ENCODE results near the gene EPB41L2. TPM values are rescaled to one million over a fixed set of nuclear protein-coding genes. Genes with fewer than 3 reads are reported as not detected.
"Not testable (repeated sequence)": the region's sequence is repeated elsewhere in the genome, so short reads cannot be mapped to it uniquely, and the experiment has no call there.

EPB41L2 gene
- total RNA-seq, 2 donors from 2014 or later, result 43.5 to 47.2 TPM

DNA sequence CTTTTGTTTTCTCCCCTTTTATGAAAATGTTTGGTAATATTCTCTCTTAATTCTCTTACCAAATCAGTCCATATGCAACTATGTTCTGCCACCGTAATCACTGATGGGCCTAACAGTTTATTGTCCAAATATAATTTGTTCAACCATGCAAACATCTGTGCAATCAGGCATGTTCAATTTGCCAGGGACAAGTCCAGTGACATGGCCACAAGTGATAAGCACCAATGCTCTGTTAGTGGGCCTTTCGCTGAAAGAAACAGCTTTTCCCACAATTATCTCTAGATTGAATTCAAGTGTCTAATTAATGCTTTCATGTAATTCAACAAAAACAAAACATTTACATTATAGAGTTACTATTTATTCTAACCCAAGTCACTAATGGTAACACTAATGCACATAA lies 53.3 kb downstream of the EPB41L2 start:
- WGBS, 2 donors, result 84 to 86% methylated on average over 2 of the region's 2 CpGs
- Histone ChIP-seq H3K4me1 (peaks cover 10% of the 10 kb centered on the region), H3K4me3 (no peak overlapping the region), H3K36me3 (replicated peaks in 1 of 2; ENCODE audit: insufficient read depth in 1 of 2, low read depth in 2 of 2) (no peaks in the 10 kb centered on the region), H3K9me3 (peaks cover 0 to 18% (median 0%) of the 10 kb centered on the region in 3 donors), H3K27me3 (no peaks in the 10 kb centered on the region), H3K27ac (no peak overlapping the region)
- intact Hi-C loops (cut with DNase I), result no loop called here
- TF ChIP-seq POLR2A (IDR thresholded peaks at IDR 0.05), result no peak
- TF ChIP-seq, protein P1, sequence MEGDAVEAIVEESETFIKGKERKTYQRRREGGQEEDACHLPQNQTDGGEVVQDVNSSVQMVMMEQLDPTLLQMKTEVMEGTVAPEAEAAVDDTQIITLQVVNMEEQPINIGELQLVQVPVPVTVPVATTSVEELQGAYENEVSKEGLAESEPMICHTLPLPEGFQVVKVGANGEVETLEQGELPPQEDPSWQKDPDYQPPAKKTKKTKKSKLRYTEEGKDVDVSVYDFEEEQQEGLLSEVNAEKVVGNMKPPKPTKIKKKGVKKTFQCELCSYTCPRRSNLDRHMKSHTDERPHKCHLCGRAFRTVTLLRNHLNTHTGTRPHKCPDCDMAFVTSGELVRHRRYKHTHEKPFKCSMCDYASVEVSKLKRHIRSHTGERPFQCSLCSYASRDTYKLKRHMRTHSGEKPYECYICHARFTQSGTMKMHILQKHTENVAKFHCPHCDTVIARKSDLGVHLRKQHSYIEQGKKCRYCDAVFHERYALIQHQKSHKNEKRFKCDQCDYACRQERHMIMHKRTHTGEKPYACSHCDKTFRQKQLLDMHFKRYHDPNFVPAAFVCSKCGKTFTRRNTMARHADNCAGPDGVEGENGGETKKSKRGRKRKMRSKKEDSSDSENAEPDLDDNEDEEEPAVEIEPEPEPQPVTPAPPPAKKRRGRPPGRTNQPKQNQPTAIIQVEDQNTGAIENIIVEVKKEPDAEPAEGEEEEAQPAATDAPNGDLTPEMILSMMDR (IDR thresholded peaks at IDR 0.05), result no peak
- ATAC-seq (no peak), DNase-seq (no peak)

DNA sequence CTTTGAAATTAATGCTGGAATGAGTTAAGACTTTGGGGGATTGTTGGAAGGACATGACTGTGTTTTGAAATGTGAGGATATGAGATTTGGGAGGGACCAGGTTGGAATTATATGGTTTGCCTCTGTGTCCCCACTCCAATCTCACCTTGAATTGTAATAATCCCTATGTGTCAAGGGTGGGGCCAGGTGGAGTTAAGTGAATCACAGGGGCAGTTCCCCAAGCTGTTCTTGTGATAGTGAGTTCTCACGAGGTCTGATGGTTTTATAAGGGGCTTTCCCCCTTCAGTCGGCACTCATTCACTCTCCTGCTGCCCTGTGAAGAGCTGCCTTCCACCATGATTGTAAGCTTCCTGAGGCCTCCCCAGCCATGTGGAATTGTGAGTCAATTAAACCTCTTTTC lies 54.1 kb downstream of the EPB41L2 start:
- ATAC-seq; H3K27ac ChIP-seq; H3K4me1 ChIP-seq; H3K36me3 ChIP-seq (replicated peaks in 1 of 2; ENCODE audit: insufficient read depth in 1 of 2, low read depth in 2 of 2); H3K27me3 ChIP-seq; intact Hi-C loops (cut with DNase I); H3K4me3 ChIP-seq; DNase-seq: not testable (repeated sequence)
- WGBS, 2 donors, result 88 to 93% methylated on average over 2 of the region's 2 CpGs
- H3K9me3 ChIP-seq, result peaks cover 0 to 18% (median 0%) of the 10 kb centered on the region in 3 donors

DNA sequence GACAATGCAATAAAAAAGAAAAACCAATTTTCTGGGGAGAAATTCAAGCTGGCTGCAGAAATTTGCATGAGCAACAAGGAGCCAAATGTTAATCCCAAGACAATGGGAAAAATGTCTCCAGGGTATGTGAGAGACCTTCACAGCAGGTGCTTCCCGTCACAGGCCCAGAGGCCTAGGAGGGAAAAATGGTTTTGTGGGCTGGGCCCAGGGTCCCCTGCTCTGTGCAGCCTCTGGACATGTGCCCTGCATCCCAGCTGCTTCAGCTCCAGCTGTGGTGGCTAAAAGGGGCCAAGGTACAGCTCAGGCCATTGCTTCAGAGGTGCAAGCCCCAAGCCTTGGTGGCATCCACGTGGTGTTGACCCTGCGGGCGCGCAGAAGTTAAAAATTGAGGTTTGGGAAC lies 55.1 kb downstream of the EPB41L2 start:
- intact Hi-C loops (cut with DNase I); H3K4me1 ChIP-seq; H3K4me3 ChIP-seq; H3K27me3 ChIP-seq; ATAC-seq; H3K36me3 ChIP-seq (replicated peaks in 1 of 2; ENCODE audit: insufficient read depth in 1 of 2, low read depth in 2 of 2); DNase-seq; H3K27ac ChIP-seq: not testable (repeated sequence)
- H3K9me3 ChIP-seq, result peaks cover 0 to 18% (median 0%) of the 10 kb centered on the region in 3 donors
- 47 to 80% methylated on average over 1 to 5 of the region's 5 CpGs for WGBS, 2 donors

DNA sequence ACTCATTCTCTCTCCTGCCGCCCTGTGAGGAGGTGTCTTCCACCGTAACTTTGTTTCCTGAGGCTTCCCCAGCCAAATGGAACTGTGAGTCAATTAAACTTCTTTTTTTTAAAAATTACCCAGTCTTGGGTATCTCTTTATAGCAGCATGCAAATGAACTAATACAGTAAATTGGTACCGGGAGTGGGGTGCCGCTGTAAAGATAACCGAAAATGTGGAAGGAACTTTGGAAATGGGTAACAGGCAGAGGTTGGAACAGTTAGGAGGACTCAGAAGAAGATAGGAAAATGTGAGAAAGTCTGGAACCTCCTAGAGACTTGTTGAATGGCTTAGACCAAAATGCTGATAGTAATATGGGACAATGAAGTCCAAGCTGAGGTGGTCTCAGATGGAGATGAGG lies 55.8 kb downstream of the EPB41L2 start:
- intact Hi-C loops (cut with DNase I), result no loop called here
- no peaks in the 10 kb centered on the region for H3K27me3 ChIP-seq
- no peak overlapping the region for H3K27ac ChIP-seq
- ATAC-seq (no peak), DNase-seq (no peak)
- H3K4me1 ChIP-seq, result peaks cover 7% of the 10 kb centered on the region
- TF ChIP-seq, protein P1 (IDR thresholded peaks at IDR 0.05), result no peak
- TF ChIP-seq POLR2A (IDR thresholded peaks at IDR 0.05), result no peak
- H3K4me3 ChIP-seq, result no peak overlapping the region
- H3K9me3 ChIP-seq, result peaks cover 0 to 18% (median 0%) of the 10 kb centered on the region in 3 donors
- 92 to 99% methylated on average over 5 of the region's 5 CpGs for WGBS, 2 donors
- H3K36me3 ChIP-seq (replicated peaks in 1 of 2; ENCODE audit: insufficient read depth in 1 of 2, low read depth in 2 of 2), result no peaks in the 10 kb centered on the region

DNA sequence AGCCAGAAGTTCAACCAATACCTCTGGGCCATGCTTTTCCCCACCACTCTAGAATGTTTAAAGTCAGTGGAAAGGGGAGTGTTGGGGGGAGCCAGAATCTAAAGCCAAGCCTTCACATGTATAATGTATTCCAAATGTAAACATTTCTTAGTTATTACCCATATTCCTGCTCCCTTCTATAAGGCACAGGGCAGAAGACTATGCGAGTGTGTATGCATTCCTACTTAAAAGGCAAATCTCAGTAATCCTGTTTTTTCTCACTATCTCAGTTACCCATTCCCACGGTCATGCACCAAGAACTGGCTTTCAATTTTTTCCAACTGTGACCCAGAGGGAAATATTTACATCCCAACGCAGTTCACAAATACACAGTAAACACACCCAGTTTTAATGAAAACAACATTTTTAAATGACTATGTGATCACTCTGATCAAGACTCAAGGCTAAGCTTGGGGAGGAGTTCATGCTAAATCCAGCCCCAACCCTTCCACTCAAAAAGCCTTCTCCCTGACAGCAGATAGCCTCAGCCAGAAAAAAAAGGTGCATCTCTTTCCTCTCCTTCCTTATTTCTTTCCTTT lies 57.5 kb downstream of the EPB41L2 start:
- H3K4me1 ChIP-seq, result peaks cover 23% of the 10 kb centered on the region
- 72 to 76% methylated on average over 3 of the region's 3 CpGs for WGBS, 2 donors
- DNase-seq (no peak), ATAC-seq (no peak)
- intact Hi-C loops (cut with DNase I), result no loop called here
- H3K27ac ChIP-seq, result no peak overlapping the region
- no peaks in the 10 kb centered on the region for H3K27me3 ChIP-seq
- H3K36me3 ChIP-seq (replicated peaks in 1 of 2; ENCODE audit: insufficient read depth in 1 of 2, low read depth in 2 of 2), result no peaks in the 10 kb centered on the region
- no peak overlapping the region for H3K4me3 ChIP-seq
- peaks cover 0 to 18% (median 0%) of the 10 kb centered on the region in 3 donors for H3K9me3 ChIP-seq
- no peak for TF ChIP-seq POLR2A (IDR thresholded peaks at IDR 0.05)
- TF ChIP-seq, protein P1 (IDR thresholded peaks at IDR 0.05), result no peak

DNA sequence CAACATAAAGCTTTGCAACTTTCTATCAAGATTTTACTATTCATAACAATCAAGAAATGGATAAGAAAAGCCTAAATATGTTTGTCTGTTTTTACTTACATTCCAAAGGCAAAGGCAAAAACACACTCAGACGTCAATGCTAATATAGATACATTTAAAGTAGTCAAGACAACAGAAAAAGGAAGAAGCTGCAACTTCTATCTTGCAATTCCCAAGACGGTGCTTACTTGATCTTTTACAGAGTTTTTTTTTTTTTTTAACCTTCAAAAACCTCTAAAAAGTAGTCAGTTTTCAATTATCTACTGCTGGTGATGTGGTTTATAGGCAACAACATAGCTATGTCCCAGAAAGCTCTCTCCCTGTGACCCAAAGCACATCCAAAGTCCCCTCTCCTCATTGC lies 58.1 kb downstream of the EPB41L2 start:
- DNase-seq (no peak), ATAC-seq (no peak)
- no peaks in the 10 kb centered on the region for H3K27me3 ChIP-seq
- H3K36me3 ChIP-seq (replicated peaks in 1 of 2; ENCODE audit: insufficient read depth in 1 of 2, low read depth in 2 of 2), result no peaks in the 10 kb centered on the region
- intact Hi-C loops (cut with DNase I), result no loop called here
- TF ChIP-seq POLR2A (IDR thresholded peaks at IDR 0.05), result no peak
- TF ChIP-seq, protein P1 (IDR thresholded peaks at IDR 0.05), result no peak
- H3K4me1 ChIP-seq, result peaks cover 29% of the 10 kb centered on the region
- H3K9me3 ChIP-seq, result peaks cover 0 to 18% (median 0%) of the 10 kb centered on the region in 3 donors
- H3K27ac ChIP-seq, result no peak overlapping the region
- H3K4me3 ChIP-seq, result no peak overlapping the region
- WGBS, 2 donors, result 65 to 81% methylated on average over 2 of the region's 2 CpGs

All from body of pancreas (tissue), 4 donors.